ENCODE measurements around the gene NPAS1.

- TF ChIP-seq, protein P1, sequence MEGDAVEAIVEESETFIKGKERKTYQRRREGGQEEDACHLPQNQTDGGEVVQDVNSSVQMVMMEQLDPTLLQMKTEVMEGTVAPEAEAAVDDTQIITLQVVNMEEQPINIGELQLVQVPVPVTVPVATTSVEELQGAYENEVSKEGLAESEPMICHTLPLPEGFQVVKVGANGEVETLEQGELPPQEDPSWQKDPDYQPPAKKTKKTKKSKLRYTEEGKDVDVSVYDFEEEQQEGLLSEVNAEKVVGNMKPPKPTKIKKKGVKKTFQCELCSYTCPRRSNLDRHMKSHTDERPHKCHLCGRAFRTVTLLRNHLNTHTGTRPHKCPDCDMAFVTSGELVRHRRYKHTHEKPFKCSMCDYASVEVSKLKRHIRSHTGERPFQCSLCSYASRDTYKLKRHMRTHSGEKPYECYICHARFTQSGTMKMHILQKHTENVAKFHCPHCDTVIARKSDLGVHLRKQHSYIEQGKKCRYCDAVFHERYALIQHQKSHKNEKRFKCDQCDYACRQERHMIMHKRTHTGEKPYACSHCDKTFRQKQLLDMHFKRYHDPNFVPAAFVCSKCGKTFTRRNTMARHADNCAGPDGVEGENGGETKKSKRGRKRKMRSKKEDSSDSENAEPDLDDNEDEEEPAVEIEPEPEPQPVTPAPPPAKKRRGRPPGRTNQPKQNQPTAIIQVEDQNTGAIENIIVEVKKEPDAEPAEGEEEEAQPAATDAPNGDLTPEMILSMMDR (IDR thresholded peaks at IDR 0.05; ENCODE audit: poor library complexity, severe bottlenecking): no peak
- TF ChIP-seq POLR2AphosphoS5 (IDR thresholded peaks at IDR 0.05) (peak; percentile 88), TAF1 (IDR thresholded peaks at IDR 0.05; ENCODE audit: low read depth) (peak; percentile 69), EZH2 (IDR thresholded peaks at IDR 0.05; ENCODE audit: borderline replicate concordance, insufficient read depth, low read length, poor library complexity, severe bottlenecking) (no peak), MXI1 (conservative IDR thresholded peaks at IDR 0.05; ENCODE audit: poor library complexity, severe bottlenecking) (peak; percentile 65), EP300 (conservative IDR thresholded peaks at IDR 0.05; ENCODE audit: poor library complexity, severe bottlenecking) (peak; percentile 33), RAD21 (conservative IDR thresholded peaks at IDR 0.05) (peak; percentile 28), SMC3 (conservative IDR thresholded peaks at IDR 0.05; ENCODE audit: poor library complexity) (no peak)
- TF ChIP-seq, protein P2, sequence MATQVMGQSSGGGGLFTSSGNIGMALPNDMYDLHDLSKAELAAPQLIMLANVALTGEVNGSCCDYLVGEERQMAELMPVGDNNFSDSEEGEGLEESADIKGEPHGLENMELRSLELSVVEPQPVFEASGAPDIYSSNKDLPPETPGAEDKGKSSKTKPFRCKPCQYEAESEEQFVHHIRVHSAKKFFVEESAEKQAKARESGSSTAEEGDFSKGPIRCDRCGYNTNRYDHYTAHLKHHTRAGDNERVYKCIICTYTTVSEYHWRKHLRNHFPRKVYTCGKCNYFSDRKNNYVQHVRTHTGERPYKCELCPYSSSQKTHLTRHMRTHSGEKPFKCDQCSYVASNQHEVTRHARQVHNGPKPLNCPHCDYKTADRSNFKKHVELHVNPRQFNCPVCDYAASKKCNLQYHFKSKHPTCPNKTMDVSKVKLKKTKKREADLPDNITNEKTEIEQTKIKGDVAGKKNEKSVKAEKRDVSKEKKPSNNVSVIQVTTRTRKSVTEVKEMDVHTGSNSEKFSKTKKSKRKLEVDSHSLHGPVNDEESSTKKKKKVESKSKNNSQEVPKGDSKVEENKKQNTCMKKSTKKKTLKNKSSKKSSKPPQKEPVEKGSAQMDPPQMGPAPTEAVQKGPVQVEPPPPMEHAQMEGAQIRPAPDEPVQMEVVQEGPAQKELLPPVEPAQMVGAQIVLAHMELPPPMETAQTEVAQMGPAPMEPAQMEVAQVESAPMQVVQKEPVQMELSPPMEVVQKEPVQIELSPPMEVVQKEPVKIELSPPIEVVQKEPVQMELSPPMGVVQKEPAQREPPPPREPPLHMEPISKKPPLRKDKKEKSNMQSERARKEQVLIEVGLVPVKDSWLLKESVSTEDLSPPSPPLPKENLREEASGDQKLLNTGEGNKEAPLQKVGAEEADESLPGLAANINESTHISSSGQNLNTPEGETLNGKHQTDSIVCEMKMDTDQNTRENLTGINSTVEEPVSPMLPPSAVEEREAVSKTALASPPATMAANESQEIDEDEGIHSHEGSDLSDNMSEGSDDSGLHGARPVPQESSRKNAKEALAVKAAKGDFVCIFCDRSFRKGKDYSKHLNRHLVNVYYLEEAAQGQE (IDR thresholded peaks at IDR 0.05; ENCODE audit: borderline replicate concordance): peak; percentile 78
These were observed 28.2 kb downstream of the NPAS1 start for GRCh38 chr19:47047763-47048405.

All from neural cell (in vitro differentiated cells).